Measurements from ENCODE around the gene NDUFAF5. TPM values are rescaled to one million over a fixed set of nuclear protein-coding genes. Genes with fewer than 3 reads are reported as not detected.

The NDUFAF5 gene
- total RNA-seq, 1 donor from 2014 or later = 33.1 TPM

DNA sequence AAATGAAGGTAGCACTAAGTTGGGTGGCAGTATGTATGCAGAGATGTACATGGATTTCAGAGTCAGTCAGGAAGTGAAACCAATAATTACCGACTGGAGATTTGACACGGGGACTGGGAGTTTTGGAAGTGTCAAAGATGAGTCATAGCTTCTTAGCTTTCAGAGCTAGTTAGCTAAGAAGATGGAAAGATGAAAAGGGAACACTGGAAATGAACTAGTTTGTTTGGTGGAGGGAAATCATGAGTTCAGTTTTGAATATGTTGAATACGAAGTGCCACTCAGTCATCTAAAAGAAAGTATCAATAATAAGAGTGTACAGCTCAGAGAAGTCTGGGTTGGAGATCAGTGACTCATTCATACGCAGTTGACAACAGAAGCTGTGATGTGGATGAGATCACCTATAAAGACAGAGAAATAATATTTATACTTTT is 7.6 kb upstream of the NDUFAF5 start:
- intact Hi-C loops (cut with micrococcal nuclease) = loop anchor here (10.0 kb wide), 1 partner anchor 472 kb away; no protein-coding TSS in a partner anchor

DNA sequence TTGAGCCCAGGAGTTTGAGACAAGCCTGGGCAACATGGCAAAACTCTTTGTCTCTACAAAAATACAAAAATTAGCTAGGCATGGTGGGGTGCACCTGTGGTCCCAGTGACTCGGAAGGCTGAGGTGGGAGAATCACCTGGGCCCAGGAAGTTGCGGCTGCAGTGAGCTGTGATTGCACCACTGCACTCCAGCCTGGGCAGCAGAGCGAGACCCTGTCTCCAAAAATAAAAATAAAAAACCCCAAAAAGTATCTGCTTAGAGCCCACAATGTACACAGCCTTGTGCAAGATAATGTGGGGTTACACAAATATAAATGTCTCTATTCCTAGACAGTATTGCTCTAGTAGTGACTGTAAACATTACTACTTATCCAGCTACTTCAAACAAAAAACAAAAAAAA is 6.0 kb upstream of the NDUFAF5 start:
- intact Hi-C loops (cut with micrococcal nuclease) = loop anchor here (10.0 kb wide), 1 partner anchor 474 kb away; no protein-coding TSS in a partner anchor

DNA sequence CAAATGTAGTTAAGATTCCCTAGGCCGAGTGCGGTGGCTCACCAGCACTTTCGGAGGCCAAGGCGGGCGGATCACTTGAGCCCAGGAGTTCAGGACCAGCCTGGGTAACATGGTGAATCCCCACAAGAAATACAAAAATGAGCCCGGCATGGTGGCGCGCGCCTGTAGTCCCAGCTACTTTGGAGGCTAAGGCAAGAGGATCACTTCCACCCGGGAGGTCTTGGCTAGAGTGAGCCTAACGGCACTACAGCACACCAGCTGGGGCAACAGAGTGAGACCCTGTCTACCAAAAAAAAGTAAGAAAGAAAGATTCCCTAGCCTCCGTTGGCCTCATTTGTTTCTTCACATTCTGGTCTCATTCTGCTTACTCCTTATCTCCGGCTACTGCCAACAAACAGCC is 1.3 kb upstream of the NDUFAF5 start:
- intact Hi-C loops (cut with micrococcal nuclease) = no loop called here

DNA sequence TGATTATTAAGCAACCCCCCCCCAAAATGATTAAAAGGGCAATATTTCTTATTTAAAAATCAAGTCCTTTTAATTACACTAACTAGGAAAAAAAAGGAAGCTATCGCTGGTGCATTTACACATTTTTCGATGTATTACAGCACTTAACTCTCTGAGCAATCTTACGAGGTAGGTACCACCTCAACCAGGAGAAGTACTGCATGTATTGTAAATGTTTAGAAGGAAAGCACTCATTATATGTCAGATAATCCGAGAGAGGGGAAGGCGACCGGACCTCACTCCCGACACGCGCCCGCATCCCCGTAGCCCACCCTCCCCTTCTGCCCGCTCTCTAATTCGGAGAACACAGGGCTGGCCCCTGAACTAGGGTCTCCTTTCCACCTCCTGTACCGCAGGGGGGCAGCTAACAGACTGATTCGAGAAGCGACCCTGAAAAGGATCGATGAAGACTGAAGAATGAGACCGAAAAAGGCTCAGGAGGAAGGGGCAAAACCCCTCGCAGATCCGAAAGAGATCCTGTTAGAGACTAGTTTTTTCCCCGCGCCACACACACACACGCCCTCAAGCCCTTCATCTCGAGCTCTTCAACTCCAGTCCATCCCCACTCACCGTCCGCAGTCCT is 446 bp upstream of the NDUFAF5 start:
- intact Hi-C loops (cut with micrococcal nuclease) = loop anchor here (1.0 to 2.0 kb wide), 3 partner anchors 12 to 145 kb away; no protein-coding TSS in a partner anchor

DNA sequence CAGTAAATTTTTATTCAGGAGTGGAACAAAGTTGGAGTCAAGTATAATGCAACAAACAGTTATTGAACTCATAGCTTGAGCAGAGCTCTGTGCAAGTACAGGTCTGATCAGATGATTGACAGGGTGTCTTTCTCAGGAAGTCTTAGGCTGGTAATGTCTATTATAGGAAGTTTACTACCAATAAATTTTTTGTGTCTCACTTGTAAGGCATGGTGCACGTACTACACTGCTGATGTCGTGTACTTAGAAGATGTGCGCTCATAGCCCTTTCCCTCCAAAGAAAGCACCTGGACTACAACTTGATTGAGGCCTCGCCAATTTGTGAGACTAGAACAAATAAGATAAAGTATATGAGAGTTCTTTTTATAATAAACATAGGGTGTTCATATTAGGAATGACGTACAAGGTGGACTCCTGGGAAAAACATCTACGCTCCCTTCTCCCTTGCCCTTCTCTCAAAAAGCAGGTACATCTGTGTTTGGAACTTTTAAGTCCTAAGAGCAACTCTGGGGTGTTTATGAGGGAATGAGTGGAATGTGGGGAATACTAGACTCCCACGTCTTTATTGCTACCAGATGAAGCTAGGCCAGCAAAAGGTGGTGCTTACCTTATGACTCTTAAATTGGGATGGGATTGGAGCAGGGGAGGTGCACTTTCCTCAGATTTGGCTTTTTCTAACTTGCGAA is 1.5 kb downstream of the NDUFAF5 start:
- intact Hi-C loops (cut with micrococcal nuclease) = loop anchor here (5.0 kb wide), 1 partner anchor 564 kb away; the partner anchor contains the start of gene ISM1

DNA sequence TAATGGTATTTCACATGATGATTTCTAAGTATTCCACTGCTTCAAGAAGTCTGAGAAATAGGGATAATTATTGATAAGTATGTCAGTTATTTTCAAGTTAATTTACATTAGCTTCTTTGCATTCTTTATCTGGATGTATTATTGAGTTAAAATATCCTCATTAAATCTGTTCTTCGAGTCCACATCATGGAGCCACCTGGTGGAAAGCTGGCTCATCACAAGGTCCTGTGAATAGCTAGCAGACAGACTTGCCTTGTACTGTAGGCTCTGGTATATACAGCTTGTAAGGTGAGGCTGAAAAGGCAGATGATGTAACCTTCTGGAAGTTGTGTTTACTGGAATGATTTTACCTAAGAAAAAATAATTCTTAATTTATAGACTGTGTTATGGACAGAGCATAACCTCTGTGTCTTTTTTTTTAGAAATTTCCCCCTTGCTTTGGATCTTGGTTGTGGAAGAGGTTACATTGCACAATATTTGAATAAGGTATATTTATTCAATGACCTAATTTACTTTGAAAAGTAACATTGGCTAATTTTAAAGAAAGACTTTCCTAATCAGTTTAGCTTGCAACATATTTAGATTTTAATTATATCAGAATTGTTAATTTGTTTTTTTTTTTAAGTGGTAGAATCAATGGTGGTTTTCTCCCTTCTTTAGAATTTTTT is 3.5 kb downstream of the NDUFAF5 start:
- intact Hi-C loops (cut with micrococcal nuclease) = loop anchor here (1.0 to 5.0 kb wide), 2 partner anchors 329 to 566 kb away; partner anchors contain the start of gene ISM1

DNA sequence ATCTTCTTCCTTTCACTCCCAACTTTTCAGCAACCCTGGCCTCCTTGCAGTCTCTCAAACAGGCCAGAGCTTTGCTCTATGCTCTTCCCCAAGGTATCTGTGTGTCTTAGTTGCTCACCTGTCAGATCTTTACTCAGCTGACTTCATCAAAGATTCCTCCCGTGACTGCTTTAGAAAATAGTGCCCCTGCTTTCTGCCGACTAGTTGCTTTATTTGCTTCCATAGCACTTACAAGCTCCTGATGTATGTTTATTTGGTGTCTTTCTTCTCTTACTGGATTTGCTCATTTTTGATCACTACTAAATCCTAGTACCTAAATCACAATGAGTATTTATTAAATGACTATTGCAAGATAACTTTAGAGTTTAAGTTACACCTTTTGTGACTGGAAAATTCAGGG is 5.9 kb downstream of the NDUFAF5 start:
- intact Hi-C loops (cut with micrococcal nuclease) = no loop called here

DNA sequence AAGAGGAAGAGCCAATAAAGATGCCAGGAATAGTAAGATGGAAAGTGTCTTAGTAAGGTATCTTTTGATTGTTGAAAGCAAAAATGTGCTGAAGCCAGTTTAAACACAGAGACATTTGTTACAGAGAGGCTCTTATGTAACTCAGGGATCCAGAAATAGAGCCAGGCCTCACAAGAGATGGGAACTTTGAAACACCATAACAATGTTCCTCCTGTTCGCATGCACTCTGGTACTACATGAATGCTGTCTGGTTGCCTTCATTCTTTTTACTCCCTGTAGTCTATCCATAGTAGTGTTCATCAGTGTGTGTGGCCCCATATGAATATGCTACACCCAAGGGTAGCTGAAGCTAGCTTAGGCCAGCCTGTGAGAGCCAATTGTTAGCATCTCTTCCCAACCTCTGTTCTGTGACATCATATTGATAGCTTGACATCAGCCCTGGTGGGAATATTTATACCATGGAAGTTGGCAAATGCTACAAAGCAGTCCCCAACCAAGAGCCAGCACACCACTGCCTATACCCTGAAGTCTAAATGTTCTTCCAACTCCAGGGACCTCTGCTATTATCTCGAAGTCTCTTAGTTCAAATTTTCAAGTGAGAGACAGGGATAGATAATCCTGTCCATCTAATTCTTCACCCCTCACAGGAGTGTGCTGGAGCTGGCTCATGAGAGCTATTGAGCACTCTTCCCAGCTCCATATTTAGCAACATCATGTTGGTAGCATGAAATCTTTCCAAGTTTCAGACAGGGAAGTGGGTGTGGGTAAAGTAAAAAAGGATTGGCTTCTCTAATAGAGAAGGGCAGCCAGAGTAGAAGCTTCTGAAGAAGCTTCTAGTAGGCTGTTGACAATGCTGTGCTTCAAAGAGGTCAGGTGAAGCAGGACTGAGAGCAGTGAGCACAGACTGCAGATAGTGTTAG is 7.0 kb downstream of the NDUFAF5 start:
- intact Hi-C loops (cut with micrococcal nuclease) = no loop called here

DNA sequence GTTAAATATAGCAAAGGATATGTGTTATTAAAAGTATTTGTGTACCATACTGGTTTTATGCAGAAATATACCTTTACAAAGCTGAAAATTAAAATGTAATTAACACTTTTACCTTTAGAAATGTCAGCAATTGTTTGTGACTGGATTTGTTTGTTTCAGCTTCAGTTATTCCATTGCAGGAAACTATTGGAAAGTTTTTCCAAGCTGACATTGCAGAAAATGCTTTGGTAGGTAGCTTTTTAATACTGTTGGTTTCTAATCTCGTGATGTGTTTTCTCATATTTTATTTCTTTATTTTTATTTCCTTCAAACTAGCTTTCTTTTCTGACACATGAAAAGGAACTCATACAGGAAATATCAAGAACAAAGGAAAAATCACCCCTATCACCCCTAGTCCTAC is 8.2 kb downstream of the NDUFAF5 start:
- intact Hi-C loops (cut with micrococcal nuclease) = no loop called here

DNA sequence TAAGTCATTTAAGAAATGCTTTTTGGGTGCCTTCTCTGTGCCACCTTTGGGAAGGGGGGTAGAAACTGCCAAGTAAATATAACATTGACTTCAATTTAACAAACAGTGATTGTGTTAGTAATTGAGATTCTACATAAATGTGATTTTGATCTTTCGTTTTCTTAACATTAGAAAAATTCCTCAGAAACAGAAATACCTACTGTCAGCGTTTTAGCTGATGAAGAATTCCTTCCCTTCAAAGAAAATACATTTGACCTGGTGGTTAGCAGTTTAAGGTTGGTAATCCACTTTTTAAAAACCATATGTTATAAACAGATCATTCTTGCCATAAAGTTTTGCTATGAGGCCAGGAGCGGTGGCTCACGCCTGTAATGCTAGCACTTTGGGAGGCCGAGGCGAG is 9.8 kb downstream of the NDUFAF5 start:
- intact Hi-C loops (cut with micrococcal nuclease) = no loop called here

DNA sequence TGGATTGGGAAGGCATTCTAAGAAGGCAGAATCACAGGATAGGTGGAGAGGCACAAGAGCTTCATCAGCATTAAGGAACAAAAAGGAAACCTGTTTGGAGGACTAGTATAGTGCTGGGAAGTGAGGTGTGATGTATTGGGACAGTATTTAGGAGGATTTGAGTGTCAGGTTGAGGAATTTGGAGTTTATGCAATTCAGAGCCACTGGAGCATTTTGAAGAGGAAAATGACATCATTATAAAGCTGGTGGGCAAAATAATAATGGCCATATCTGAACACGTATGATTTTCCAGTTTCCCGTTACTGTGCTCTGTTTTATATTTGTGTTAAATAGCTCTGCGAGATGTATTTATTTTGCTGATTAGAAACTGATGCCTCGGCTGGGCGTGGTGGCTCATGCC is 14.2 kb downstream of the NDUFAF5 start:
- intact Hi-C loops (cut with micrococcal nuclease) = no loop called here

DNA sequence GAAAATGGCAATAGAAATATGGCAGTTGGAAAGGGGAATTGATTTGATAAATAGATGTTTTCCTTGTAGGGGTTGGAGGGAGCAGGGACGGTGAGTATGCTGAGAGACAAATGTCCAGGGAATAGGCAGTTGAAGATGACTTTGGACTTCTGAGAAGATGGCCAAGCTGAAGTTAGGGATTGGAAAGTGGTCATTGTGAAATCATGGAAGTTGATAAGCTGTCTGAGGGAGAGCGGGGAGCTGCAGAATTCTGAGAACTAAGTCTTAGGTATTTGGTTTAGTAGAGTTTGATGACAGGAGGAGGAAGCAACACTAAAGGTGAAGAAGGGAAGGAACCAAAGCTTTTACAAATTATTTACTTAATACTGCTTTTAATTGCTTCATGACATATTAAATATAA is 15.1 kb downstream of the NDUFAF5 start:
- intact Hi-C loops (cut with micrococcal nuclease) = no loop called here

DNA sequence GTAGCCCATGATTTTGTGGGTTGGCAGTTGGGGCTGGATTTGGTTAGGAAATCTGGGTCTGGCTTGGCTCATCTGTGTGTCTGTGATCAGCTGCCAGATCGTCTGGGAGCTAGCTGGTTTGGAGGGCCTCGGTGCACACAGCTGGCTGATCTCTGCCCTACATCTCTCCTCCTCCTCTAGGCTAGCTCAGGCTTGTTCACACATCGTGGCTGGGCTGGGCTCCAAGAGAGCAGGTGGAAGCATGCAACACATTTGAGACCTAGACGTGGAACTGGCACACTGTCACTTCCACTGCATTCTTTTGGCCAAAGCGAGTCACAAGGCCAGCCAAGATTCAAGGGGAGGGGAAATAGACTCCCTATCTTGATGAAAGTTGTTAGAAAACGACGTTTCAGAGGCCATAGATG is 15.9 kb downstream of the NDUFAF5 start:
- intact Hi-C loops (cut with micrococcal nuclease) = no loop called here

DNA sequence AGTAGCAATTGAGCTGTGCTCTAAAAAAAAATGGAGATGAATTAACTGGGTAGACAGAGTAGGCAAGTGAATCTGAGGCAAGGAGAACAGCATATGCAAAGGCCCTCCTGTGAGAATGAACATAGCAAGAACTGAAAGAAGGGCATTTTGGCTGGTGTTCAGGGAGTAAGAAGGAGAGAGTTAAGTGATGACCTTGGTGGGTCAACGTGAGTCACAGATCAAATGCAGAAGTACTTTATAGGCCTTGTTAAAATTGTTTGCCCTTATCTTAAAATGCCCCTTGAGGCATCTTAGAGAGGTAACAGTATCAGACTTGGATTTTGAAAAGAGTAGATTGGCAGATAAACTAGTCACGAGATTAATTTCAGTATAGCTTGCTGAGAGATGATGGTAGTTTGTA is 24.5 kb downstream of the NDUFAF5 start:
- intact Hi-C loops (cut with micrococcal nuclease) = no loop called here

DNA sequence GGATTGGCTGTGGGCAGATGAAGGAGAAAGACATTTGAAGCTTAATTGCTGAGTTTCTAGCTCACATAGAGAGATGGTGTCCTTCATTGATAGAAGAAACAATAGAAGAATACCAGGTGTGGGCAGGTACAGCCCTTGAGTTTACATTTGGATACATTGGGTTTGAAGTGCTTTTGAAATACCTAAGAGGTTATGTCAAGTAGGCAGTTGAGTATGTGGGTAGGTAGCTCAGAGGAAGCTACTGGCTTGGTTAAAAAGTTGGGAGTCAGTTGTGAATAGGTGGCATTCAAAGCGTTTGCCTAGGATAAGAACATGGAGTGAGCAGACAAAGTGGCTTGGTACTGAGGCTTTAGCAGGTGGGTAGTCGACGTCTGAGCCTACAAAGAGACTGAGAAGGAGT is 25.0 kb downstream of the NDUFAF5 start:
- intact Hi-C loops (cut with micrococcal nuclease) = no loop called here

DNA sequence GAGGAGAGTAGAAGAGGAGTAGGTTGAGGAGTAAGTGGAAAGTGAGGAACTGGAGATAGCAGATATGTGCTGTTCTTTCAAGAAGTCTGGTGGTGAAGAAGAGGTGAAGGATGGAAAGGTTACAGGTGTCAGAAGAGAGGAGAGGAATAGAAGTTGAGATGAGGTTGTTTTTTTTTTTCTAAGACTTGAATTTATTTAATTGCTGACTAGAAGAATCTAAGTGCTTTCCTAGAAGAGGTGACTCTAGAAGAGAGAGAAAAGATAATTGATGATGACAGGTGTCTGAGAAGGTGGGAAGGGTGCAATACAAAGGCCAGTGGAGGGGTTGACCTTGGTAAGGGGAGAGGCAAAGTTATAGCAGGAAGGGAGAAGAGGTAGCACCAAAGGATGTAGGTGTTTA is 25.6 kb downstream of the NDUFAF5 start:
- intact Hi-C loops (cut with micrococcal nuclease) = no loop called here

DNA sequence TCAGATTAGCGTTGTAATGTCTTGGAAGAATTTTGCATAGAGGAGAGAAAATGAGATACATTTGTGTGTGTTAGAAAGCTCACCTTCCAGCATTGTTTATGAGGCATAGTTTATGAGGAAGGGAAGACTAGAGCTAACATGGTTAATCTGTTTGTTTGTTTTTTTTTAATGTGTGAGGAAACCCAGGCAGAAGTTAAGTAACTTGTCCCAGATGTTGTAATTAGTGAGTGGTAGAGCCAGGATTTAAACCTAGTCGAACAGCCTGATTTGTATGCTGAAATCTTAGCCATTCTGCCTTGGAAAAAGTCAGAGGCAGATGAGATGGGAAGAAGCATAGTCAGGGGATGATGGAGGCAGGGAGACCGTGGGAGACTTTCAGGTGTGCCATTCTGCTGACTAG is 29.1 kb downstream of the NDUFAF5 start:
- intact Hi-C loops (cut with micrococcal nuclease) = no loop called here

DNA sequence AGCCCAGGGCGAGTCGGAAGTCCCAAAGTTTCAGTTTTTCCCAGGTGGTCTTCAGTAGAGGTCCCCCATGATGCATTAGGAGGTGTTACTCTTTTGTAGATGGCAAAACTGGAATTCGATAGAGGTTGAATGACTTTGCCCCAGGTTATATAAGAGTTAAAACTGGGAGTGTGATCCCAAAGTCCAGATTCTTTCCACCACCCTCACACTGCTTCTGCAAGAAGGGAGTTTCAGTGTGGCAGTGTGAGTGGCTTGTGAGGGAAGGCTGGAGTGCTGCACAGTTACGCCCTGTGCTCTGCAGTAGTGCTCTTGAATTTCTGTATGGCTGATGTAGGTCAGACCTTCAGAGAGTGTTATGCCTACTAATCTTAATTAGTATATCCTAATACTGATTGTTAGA is 29.8 kb downstream of the NDUFAF5 start:
- intact Hi-C loops (cut with micrococcal nuclease) = no loop called here

DNA sequence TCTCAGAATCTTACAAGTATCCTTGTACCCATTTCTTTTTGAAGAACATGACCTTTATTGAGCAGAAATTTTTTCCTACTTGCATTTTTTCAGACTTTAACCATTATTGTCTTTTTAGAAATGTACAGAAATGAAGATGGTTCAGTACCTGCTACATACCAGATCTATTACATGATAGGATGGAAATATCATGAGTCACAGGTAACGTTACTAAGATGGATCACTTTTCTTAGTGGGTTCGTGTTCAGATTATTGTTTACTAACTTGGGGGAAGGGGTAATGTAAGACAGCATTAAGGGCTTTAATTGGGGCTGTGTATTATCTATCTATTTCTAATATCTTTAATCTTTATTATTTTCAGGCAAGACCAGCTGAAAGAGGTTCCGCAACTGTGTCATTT is 31.9 kb downstream of the NDUFAF5 start:
- intact Hi-C loops (cut with micrococcal nuclease) = no loop called here

DNA sequence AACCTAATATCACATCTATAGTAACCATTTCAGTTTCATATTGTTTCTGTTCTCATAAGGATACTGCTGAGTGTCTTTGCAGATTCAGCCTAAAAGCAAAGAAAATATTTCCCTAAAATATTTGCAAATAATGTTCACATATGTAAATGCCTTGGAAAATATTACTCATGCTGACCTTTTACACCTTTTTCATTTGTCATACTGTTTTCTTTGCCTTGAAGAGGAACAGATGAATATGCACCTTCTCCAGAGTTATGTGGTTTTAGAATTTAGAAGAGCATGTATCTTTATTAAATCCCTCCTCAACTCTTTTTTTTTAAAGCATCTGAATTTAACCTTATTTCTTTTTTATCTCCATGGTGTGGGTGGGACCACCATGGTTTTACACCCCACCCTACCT is 32.5 kb downstream of the NDUFAF5 start:
- intact Hi-C loops (cut with micrococcal nuclease) = no loop called here

Measured in T-helper 1 cell treated with Interleukin-12 subunit alpha and Interleukin-12 subunit beta and Interleukin-4 antibody, amounts not matched to agents 30 ng/mL and 1 ng/mL, for 36 hours (primary cell).